HepG2 (cell line): ENCODE results near the gene CTNND2.

ENCODE experiments used
- BATF2 ChIP-seq: sonication (generic); formaldehyde crosslinking; IDR thresholded peaks from 2 replicates; pipeline ENCODE4 v1.8.0; 2022; ENCODE audit warnings: mild to moderate bottlenecking, missing genetic modification reagents, moderate library complexity
- HNRNPK ChIP-seq: fragments of 200-400 bp; formaldehyde crosslinking; IDR thresholded peaks from 2 replicates; pipeline ENCODE4 v1.6.1; 2018; ENCODE audit warnings: low read length, low read depth, moderate library complexity, mild to moderate bottlenecking; ENCODE audit not compliant: poor library complexity, severe bottlenecking
- RFX3 ChIP-seq: IDR thresholded peaks from 2 replicates; pipeline ENCODE4 v1.6.1; 2016; ENCODE audit warnings: missing biosample characterization, missing genetic modification reagents
- SMAD1 ChIP-seq: sonication (generic); formaldehyde crosslinking; IDR thresholded peaks from 2 replicates; pipeline ENCODE4 v1.4.0; 2020; ENCODE audit warnings: missing genetic modification reagents, low read depth, mild to moderate bottlenecking, borderline replicate concordance
- ZBTB20 ChIP-seq: sonication (generic); formaldehyde crosslinking; IDR thresholded peaks from 2 replicates; pipeline ENCODE4 v1.8.1; 2023; ENCODE audit warnings: missing genetic modification reagents, low read depth, mild to moderate bottlenecking, borderline replicate concordance

- TF ChIP-seq BATF2 (CRISPR knock-in tag) (no peak), HNRNPK (no peak), ZBTB20 (CRISPR knock-in tag) (no peak), RFX3 (CRISPR knock-in tag) (no peak), SMAD1 (no peak)
Measured at GRCh38 chr5:11704916-11705315, 199.3 kb downstream of the CTNND2 start.
